Motor neuron (in vitro differentiated cells): Measurements from ENCODE around the gene PRDM1. TPM values are rescaled to one million over a fixed set of nuclear protein-coding genes. Genes with fewer than 3 reads are reported as not detected.
"Not testable (repeated sequence)": the region's sequence is repeated elsewhere in the genome, so short reads cannot be mapped to it uniquely, and the experiment has no call there.

Experiments used
- ATAC-seq, 8 experiments: fragments of 200-7000 bp; cut with Tn5 transposase; replicated peaks in 6 of 8; 2 replicates each; pipeline ENCODE4 v1.8.0; 2021; ENCODE audit warnings: mild to moderate bottlenecking in 8 of 8, moderate library complexity in 8 of 8
- H3K27ac ChIP-seq, 2 donors: fragments of 250-450 bp; sonication (Bioruptor Pico); 2 replicates each; pipeline ENCODE4 v1.9.0; 2021; ENCODE audit warnings: antibody characterized with exemption in 2 of 2, mild to moderate bottlenecking in 2 of 2, moderate library complexity in 1 of 2
- H3K4me1 ChIP-seq, 2 donors: fragments of 250-450 bp; sonication (Bioruptor Pico); replicated peaks in 1 of 2; 2 replicates each; pipeline ENCODE4 v1.6.1; 2021; ENCODE audit warnings: antibody characterized with exemption in 2 of 2, mild to moderate bottlenecking in 2 of 2, moderate library complexity in 1 of 2
- H3K4me3 ChIP-seq, 5 donors: fragments of 250-450 bp; sonication (Bioruptor Pico); 2 replicates each; pipeline ENCODE4 v1.9.0; 2021; ENCODE audit warnings: antibody characterized with exemption in 5 of 5, mild to moderate bottlenecking in 5 of 5, moderate library complexity in 4 of 5
- WGBS, 10 experiments: fragments of 450-650 bp; shearing (Covaris generic); methylation state at CpG; one replicate each; pipeline ENCODE4 v1.0.0; 2022; 5-methylcytosine and 5-hydroxymethylcytosine counted together
- in situ Hi-C, 9 experiments: fragments of 400-800 bp; cut with MboI; loops; one replicate each; pipeline ENCODE4 v1.15.0; 2021; ENCODE audit warnings: low sequenced_read_pairs in 9 of 9, low pct_unique_long_range_greater_than_20kb in 2 of 9; ENCODE audit not compliant: unreplicated experiment in 9 of 9
- total RNA-seq, 8 experiments: library from RNA; unstranded; fragments of 300-600 nt; gene quantifications; 2 replicates each; pipeline versions ENCODE4 v1.2.3 to v1.2.4, GENCODE V29; 2022

The PRDM1 gene
- total RNA-seq, 8 experiments from 2014 or later, result 0.23 to 4.3 (median 2.0) TPM

GRCh38 chr6:106142876-106143431 is 56.8 kb downstream of the PRDM1 start:
- Histone ChIP-seq H3K4me3 (no peak overlapping the region), H3K4me1 (peaks cover 0 to 3% of the 10 kb centered on the region in 2 donors), H3K27ac (no peak overlapping the region)
- 20 to 100% (median 92%) methylated on average over 1 to 2 of the region's 2 CpGs; no CpG with 5 or more reads in 2 of the 10 experiments for WGBS, 10 experiments
- no peak for ATAC-seq
- in situ Hi-C loops, result no loop called here

DNA sequence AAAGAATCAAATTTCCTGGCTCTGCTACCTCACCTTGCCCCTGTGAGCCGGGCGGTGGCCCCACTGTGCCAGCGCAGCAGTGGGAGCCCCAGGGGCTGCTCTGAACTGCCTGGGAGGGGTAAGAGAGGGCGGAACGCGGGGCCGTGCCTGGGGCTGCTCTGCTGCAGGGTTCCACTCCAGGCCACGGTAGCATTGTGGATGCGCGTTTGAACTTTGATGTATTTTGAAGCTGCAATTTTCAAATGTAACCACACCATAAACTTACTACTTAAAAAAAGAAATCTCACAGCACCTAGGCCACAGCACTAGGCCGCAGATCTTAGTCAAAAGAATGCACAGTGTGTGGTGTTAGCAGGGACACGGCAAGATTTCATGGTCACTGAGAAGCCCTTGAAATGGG is 57.5 kb downstream of the PRDM1 start:
- WGBS, 10 experiments, result 70 to 100% (median 85%) methylated on average over 1 to 5 of the region's 12 CpGs; no CpG with 5 or more reads in 4 of the 10 experiments

GRCh38 chr6:106145144-106145543 is 59.0 kb downstream of the PRDM1 start:
- Histone ChIP-seq H3K4me1 (peaks cover 0 to 3% of the 10 kb centered on the region in 2 donors), H3K4me3 (no peak overlapping the region), H3K27ac (no peak overlapping the region)
- 60 to 100% (median 87%) methylated on average over 2 to 4 of the region's 4 CpGs; no CpG with 5 or more reads in 5 of the 10 experiments for WGBS, 10 experiments
- in situ Hi-C loops, result no loop called here
- no peak for ATAC-seq

More for the DNA sequence above, 57.5 kb downstream of the PRDM1 start:
- Histone ChIP-seq H3K4me3 (no peak overlapping the region), H3K4me1 (peaks cover 0 to 3% of the 10 kb centered on the region in 2 donors), H3K27ac (no peak overlapping the region)
- peak in 1 of 8 experiments; percentile 61 for ATAC-seq
- in situ Hi-C loops, result no loop called here

- in situ Hi-C loops, result no loop called here
- 20 to 86% (median 71%) methylated on average over 1 to 3 of the region's 7 CpGs; no CpG with 5 or more reads in 3 of the 10 experiments for WGBS, 10 experiments
- ATAC-seq, result peak in 5 of 8 experiments; percentile 68 to 92 (median 76)
- H3K27ac ChIP-seq, result no peak overlapping the region
- H3K4me1 ChIP-seq, result peaks cover 0 to 3% of the 10 kb centered on the region in 2 donors
- no peak overlapping the region for H3K4me3 ChIP-seq
Observed at GRCh38 chr6:106145741-106146227, 59.6 kb downstream of the PRDM1 start.

DNA sequence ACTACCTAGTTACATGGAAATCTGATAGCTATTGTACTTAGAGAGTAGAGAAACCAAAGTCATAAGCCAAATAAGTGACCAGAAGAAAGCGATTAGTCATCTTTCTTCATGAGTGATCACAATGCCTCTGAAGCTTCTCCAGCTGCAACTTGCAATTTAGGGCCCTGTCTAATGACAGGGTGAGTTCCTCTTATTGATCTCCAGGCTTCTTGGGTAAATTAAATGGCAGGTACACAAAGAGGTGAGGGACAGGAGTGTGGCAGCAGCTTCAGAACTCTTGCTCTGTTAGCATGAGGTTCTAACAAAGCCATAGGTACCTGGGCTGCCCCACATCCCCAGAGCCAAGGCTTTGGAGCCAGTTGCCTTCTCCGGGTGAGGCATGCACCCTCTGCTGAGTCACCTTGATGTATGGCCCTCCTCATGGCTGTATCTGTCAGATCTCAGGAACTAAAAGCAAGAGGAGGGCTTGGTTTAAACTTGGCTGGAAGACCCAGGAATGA is 60.8 kb downstream of the PRDM1 start:
- H3K4me1 ChIP-seq, result peaks cover 0 to 3% of the 10 kb centered on the region in 2 donors
- WGBS, 10 experiments, result 0 to 100% (median 82%) methylated on average over 1 to 2 of the region's 2 CpGs; no CpG with 5 or more reads in 4 of the 10 experiments
- peak in 1 of 8 experiments; percentile 20 for ATAC-seq
- in situ Hi-C loops, result no loop called here
- H3K27ac ChIP-seq, result no peak overlapping the region
- no peak overlapping the region for H3K4me3 ChIP-seq

- WGBS, 10 experiments, result 86 to 100% (median 90%) methylated on average over 1 of the region's 2 CpGs; no CpG with 5 or more reads in 5 of the 10 experiments
- Histone ChIP-seq H3K4me1 (peaks cover 0 to 3% of the 10 kb centered on the region in 2 donors), H3K27ac (no peak overlapping the region), H3K4me3 (no peak overlapping the region)
- in situ Hi-C loops, result no loop called here
- no peak for ATAC-seq
Observed at GRCh38 chr6:106147476-106147875, 61.3 kb downstream of the PRDM1 start.

DNA sequence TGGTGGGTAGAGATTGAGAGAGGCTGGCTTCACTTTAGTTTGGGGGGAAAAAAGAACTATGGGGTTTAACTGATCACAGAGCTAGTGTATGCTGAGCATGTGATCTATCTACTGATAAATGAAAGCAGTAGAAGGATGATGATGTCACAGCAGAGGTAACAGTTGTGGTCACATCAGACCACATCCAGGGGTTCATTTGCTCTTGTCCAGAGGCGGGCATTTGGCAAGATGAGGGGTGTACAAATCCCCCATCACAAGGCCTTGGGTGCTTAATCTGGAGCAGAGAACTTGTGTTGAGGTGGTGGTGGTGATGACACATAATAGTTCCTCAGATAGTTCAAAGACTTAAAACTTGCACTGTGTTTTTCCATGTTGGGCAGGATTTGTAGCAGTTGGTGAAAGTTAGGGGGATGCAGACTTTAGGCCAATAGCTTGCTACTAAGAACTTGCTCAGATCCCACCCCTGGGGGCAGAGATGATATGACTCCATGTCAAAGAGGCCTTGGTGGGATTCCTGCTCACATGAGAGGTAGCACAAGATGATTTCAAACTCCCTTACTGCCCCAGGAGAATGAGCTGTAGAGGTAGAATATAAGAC is 63.4 kb downstream of the PRDM1 start:
- Histone ChIP-seq H3K4me1 (peaks cover 0 to 3% of the 10 kb centered on the region in 2 donors), H3K4me3 (no peak overlapping the region), H3K27ac (no peak overlapping the region)
- in situ Hi-C loops, result no loop called here
- WGBS, 10 experiments, result 83 to 100% (median 86%) methylated on average over 1 of the region's 1 CpG; no CpG with 5 or more reads in 6 of the 10 experiments
- ATAC-seq, result no peak

GRCh38 chr6:106152476-106152875 is 66.3 kb downstream of the PRDM1 start:
- H3K4me1 ChIP-seq, ATAC-seq, H3K4me3 ChIP-seq, in situ Hi-C loops, H3K27ac ChIP-seq: not testable (repeated sequence)
- WGBS, 10 experiments, result 65 to 100% (median 89%) methylated on average over 1 to 3 of the region's 3 CpGs; no CpG with 5 or more reads in 2 of the 10 experiments

GRCh38 chr6:106152952-106153351 is 66.8 kb downstream of the PRDM1 start:
- no peak overlapping the region for H3K27ac ChIP-seq
- no peak overlapping the region for H3K4me3 ChIP-seq
- no peaks in the 10 kb centered on the region for H3K4me1 ChIP-seq
- peak in 1 of 8 experiments; percentile 48 for ATAC-seq
- 21 to 100% (median 80%) methylated on average over 1 to 4 of the region's 4 CpGs; no CpG with 5 or more reads in 1 of the 10 experiments for WGBS, 10 experiments
- in situ Hi-C loops, result no loop called here

DNA sequence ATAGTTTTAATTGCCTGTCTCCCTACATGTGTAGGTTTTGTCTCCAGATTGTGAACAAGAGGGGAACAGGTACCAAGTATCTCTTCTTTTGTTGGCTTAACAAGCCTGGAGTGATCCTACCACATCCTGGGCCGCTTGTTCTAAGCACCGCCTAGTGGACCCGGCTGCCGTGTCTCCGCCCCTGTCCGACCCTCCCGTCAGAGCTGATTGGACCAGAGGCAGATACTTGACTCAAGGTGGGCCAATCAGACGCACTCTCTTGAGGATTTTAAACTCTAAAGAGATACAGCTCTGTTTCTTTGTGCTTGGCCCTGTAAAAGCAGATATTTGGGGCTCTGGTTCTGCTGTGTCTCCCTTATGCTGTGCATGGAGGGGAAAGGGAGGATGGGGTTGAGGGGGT is 68.2 kb downstream of the PRDM1 start:
- no peak overlapping the region for H3K27ac ChIP-seq
- 71 to 100% (median 95%) methylated on average over 1 to 8 of the region's 8 CpGs; no CpG with 5 or more reads in 4 of the 10 experiments for whole genome bisulfite sequencing, 10 experiments
- ATAC-seq, result no peak
- no peak overlapping the region for H3K4me3 ChIP-seq
- no peaks in the 10 kb centered on the region for H3K4me1 ChIP-seq
- in situ Hi-C loops, result no loop called here

GRCh38 chr6:106155219-106155830 is 69.2 kb downstream of the PRDM1 start:
- ATAC-seq, result no peak
- WGBS, 10 experiments, result 33 to 100% (median 94%) methylated on average over 1 to 12 of the region's 12 CpGs
- no peaks in the 10 kb centered on the region for H3K4me1 ChIP-seq
- in situ Hi-C loops, result no loop called here
- no peak overlapping the region for H3K27ac ChIP-seq
- no peak overlapping the region for H3K4me3 ChIP-seq

DNA sequence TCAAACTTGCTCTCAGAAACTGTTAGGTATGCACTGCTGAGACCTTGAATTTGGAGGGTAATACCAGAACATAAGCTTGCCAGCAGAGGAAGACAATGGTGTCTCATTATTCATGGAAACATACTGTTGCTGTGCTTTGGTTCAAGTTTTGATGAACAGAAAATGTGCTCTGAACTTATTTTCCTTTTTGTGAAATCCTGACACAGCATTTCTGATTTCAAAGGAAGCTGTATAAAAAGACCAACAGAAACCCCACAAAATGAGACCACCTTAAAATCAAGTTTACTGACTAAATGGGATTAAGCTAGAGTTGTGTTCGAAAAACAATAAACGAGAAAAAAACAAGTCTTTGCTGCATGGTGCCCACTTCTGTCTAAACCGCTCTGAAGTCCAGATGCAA is 70.3 kb downstream of the PRDM1 start:
- in situ Hi-C loops, result no loop called here

DNA sequence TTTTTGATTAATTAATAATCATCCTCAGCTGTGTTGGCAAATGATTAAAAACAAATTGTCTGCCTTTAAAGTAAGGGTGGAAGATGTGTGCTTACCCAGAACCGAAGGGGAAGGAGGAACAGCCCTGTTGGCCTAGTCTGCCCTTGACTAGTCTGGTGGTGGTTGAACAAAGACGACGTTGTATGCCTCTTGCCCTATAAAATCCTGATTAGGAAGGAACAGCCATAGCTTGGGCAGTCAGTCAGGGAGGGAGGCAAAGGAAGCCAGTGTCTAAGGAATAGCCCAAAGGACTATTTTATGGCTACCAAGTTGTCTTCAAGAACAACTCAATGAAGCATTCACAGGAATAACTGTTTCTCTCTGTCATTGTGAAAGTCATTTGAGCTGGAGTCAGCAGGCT is 70.7 kb downstream of the PRDM1 start:
- in situ Hi-C loops, result no loop called here

More for the DNA sequence above, 70.3 kb downstream of the PRDM1 start:
- Histone ChIP-seq H3K27ac (no peak overlapping the region), H3K4me1 (no peaks in the 10 kb centered on the region), H3K4me3 (no peak overlapping the region)
- 42 to 100% (median 94%) methylated on average over 1 to 3 of the region's 3 CpGs; no CpG with 5 or more reads in 4 of the 10 experiments for WGBS, 10 experiments
- no peak for ATAC-seq

More for the DNA sequence above, 70.7 kb downstream of the PRDM1 start:
- WGBS, 10 experiments, result 0 to 100% (median 43%) methylated on average over 1 to 3 of the region's 3 CpGs; no CpG with 5 or more reads in 3 of the 10 experiments
- no peak overlapping the region for H3K4me3 ChIP-seq
- no peak for ATAC-seq
- H3K27ac ChIP-seq, result no peak overlapping the region
- no peaks in the 10 kb centered on the region for H3K4me1 ChIP-seq
